H1 (cell line): Measurements from ENCODE around the gene WDR45B. TPM values are rescaled to one million over a fixed set of nuclear protein-coding genes. Genes with fewer than 3 reads are reported as not detected.

Experiments
- CTCF ChIA-PET: fragments of 300-600 bp; sonication (Branson Sonifier 250); formaldehyde crosslinking; loops from one replicate; lab custom pipeline; 2021; ENCODE audit not compliant: partially characterized antibody; lab: Charles Lee
- POLR2A ChIA-PET: fragments of 300-600 bp; sonication (Branson Sonifier 250); formaldehyde crosslinking; loops from one replicate; lab custom pipeline; 2021; ENCODE audit warnings: inconsistent platforms; ENCODE audit not compliant: partially characterized antibody; lab: Charles Lee
- DNase-seq, 2 experiments: peaks; one replicate each; pipeline versions ENCODE4 v3.0.0 to v3.0.0-alpha.2; 2010 to 2022; ENCODE audit warnings: low spot score in 2 of 2, low read depth in 1 of 2, mixed read lengths in 1 of 2
- FAIRE-seq: peaks from 2 replicates; lab custom pipeline; 2011; peaks lifted over from hg19 to GRCh38; lab: Jason Lieb, UNC
- H2AFZ ChIP-seq: 2 replicates; pipeline ENCODE4 v1.8.1; 2012; ENCODE audit warnings: low read length, inconsistent platforms
- H2AK5ac ChIP-seq: 2 replicates; pipeline ENCODE4 v1.6.1; 2013; ENCODE audit warnings: low read depth, low read length
- H2BK120ac ChIP-seq: replicated peaks from 2 replicates; pipeline ENCODE3; 2013; ENCODE audit warnings: low read depth, low read length, inconsistent platforms
- H2BK12ac ChIP-seq: 2 replicates; pipeline ENCODE4 v1.6.1; 2013; ENCODE audit warnings: low read depth, low read length
- H2BK15ac ChIP-seq: 2 replicates; pipeline ENCODE4 v1.6.1; 2013; ENCODE audit warnings: low read length
- H2BK20ac ChIP-seq: 2 replicates; pipeline ENCODE4 v1.6.1; 2013; ENCODE audit warnings: low read length
- H2BK5ac ChIP-seq: 2 replicates; pipeline ENCODE4 v1.6.1; 2013; ENCODE audit warnings: low read depth, low read length
- H3K14ac ChIP-seq: 2 replicates; pipeline ENCODE4 v1.6.1; 2013; ENCODE audit warnings: inconsistent platforms; ENCODE audit not compliant: insufficient read length
- H3K18ac ChIP-seq: 2 replicates; pipeline ENCODE4 v1.6.1; 2013; ENCODE audit warnings: low read length; ENCODE audit errors: extremely low read depth
- H3K23ac ChIP-seq: 2 replicates; pipeline ENCODE4 v1.6.1; 2013; ENCODE audit warnings: inconsistent platforms; ENCODE audit not compliant: insufficient read length
- H3K23me2 ChIP-seq: 2 replicates; pipeline ENCODE4 v1.6.1; 2013; ENCODE audit warnings: low read depth, low read length
- H3K27ac ChIP-seq: 2 replicates; pipeline ENCODE4 v1.6.1; 2011; ENCODE audit warnings: low read depth, low read length, inconsistent platforms
- H3K27me3 ChIP-seq, 4 experiments: replicated peaks in 1 of 4; 1 replicate in 1 of 4; 2 replicates in 3 of 4; pipeline versions ENCODE4 v1.6.1 to v1.8.1; 2011 to 2013; ENCODE audit warnings: low read length in 3 of 4, mild to moderate bottlenecking in 3 of 4, inconsistent platforms in 2 of 4, mixed read lengths in 2 of 4, moderate library complexity in 1 of 4; ENCODE audit not compliant: control insufficient read depth in 3 of 4, insufficient read depth in 3 of 4; ENCODE audit errors: extremely low read depth in 1 of 4
- H3K36me3 ChIP-seq, 4 experiments: 2 replicates each; pipeline versions ENCODE4 v1.6.1 to v1.8.1; 2011 to 2013; ENCODE audit warnings: mild to moderate bottlenecking in 4 of 4, low read length in 3 of 4, moderate library complexity in 2 of 4, control low read depth in 1 of 4, inconsistent platforms in 1 of 4; ENCODE audit not compliant: insufficient read depth in 4 of 4, control insufficient read depth in 2 of 4
- H3K4ac ChIP-seq: replicated peaks from 2 replicates; pipeline ENCODE3; 2013; ENCODE audit warnings: low read length, low read depth, mixed read lengths, inconsistent platforms; ENCODE audit not compliant: insufficient read length
- H3K4me1 ChIP-seq, 4 experiments: replicated peaks in 1 of 4; 1 replicate in 1 of 4; 2 replicates in 3 of 4; pipeline versions ENCODE4 v1.6.1 to v1.8.1; 2011 to 2013; ENCODE audit warnings: low read length in 3 of 4, inconsistent platforms in 2 of 4, mixed read lengths in 1 of 4; ENCODE audit not compliant: insufficient read depth in 4 of 4, control insufficient read depth in 3 of 4
- H3K4me2 ChIP-seq, 2 experiments: 2 replicates each; pipeline versions ENCODE4 v1.6.1 to v1.8.1; 2011 to 2013; ENCODE audit warnings: low read depth in 2 of 2, low read length in 2 of 2, control low read depth in 1 of 2, inconsistent platforms in 1 of 2, mild to moderate bottlenecking in 1 of 2; ENCODE audit not compliant: insufficient read depth in 1 of 2
- H3K4me3 ChIP-seq, 4 experiments: fragments of 200-600, 300-600 bp in 1 of 4; sonication (generic), shearing (Covaris generic), sonication (Bioruptor Twin) in 1 of 4; 2 replicates each; pipeline versions ENCODE4 v1.5.1 to v1.8.1; 2011 to 2016; ENCODE audit warnings: low read length in 4 of 4, low read depth in 3 of 4, control low read depth in 2 of 4, inconsistent platforms in 2 of 4, mild to moderate bottlenecking in 2 of 4, mixed read lengths in 1 of 4, moderate library complexity in 1 of 4; ENCODE audit not compliant: insufficient read depth in 2 of 4; ENCODE audit errors: extremely low read depth in 1 of 4
- H3K56ac ChIP-seq: replicated peaks from 2 replicates; pipeline ENCODE3; 2013; ENCODE audit warnings: low read depth, mild to moderate bottlenecking, mixed read lengths, low read length, inconsistent platforms; ENCODE audit not compliant: insufficient read length
- H3K79me1 ChIP-seq: 2 replicates; pipeline ENCODE4 v1.6.1; 2013; ENCODE audit warnings: low read depth, low read length, control low read depth
- H3K79me2 ChIP-seq, 2 experiments: 2 replicates each; pipeline versions ENCODE4 v1.6.1 to v1.8.1; 2012 to 2013; ENCODE audit warnings: low read length in 2 of 2, mild to moderate bottlenecking in 2 of 2, inconsistent platforms in 1 of 2; ENCODE audit not compliant: insufficient read depth in 2 of 2, control insufficient read depth in 1 of 2
- H3K9ac ChIP-seq, 4 experiments: replicated peaks in 1 of 4; 1 replicate in 1 of 4; 2 replicates in 3 of 4; pipeline versions ENCODE4 v1.6.1 to v1.8.1; 2011 to 2013; ENCODE audit warnings: low read depth in 3 of 4, low read length in 3 of 4, control low read depth in 2 of 4, mild to moderate bottlenecking in 2 of 4, moderate library complexity in 2 of 4, inconsistent platforms in 1 of 4; ENCODE audit errors: extremely low read depth in 1 of 4
- H3K9me3 ChIP-seq, 2 experiments: 2 replicates each; pipeline versions ENCODE4 v1.6.1 to v1.8.1; 2012 to 2013; ENCODE audit warnings: mild to moderate bottlenecking in 2 of 2, moderate library complexity in 2 of 2, control low read depth in 1 of 2, inconsistent platforms in 1 of 2, low read depth in 1 of 2, low read length in 1 of 2, mixed read lengths in 1 of 2; ENCODE audit not compliant: insufficient read depth in 2 of 2
- H4K20me1 ChIP-seq, 2 experiments: replicated peaks in 1 of 2; 2 replicates each; pipeline versions ENCODE3 to v1.8.1; 2011 to 2013; ENCODE audit warnings: inconsistent platforms in 2 of 2, low read length in 2 of 2, mild to moderate bottlenecking in 1 of 2; ENCODE audit not compliant: insufficient read depth in 2 of 2, control insufficient read depth in 1 of 2
- H4K5ac ChIP-seq: 2 replicates; pipeline ENCODE4 v1.6.1; 2013; ENCODE audit warnings: low read length, low read depth, mixed read lengths, inconsistent platforms; ENCODE audit not compliant: insufficient read length
- H4K8ac ChIP-seq: 2 replicates; pipeline ENCODE4 v1.8.0; 2013; ENCODE audit warnings: mild to moderate bottlenecking, moderate library complexity, low read length, inconsistent platforms; ENCODE audit not compliant: insufficient read depth; ENCODE audit errors: extremely low read depth
- H4K91ac ChIP-seq: replicated peaks from 2 replicates; pipeline ENCODE3; 2013; ENCODE audit warnings: low read length, mixed read lengths, inconsistent platforms; ENCODE audit not compliant: insufficient read length
- CBX5 ChIP-seq: fragments of 300-800, 300-1000 bp; sonication (generic); IDR thresholded peaks from 2 replicates; pipeline ENCODE4 v1.7.1; 2016; ENCODE audit warnings: antibody characterized with exemption, low read length, low read depth
- CBX8 ChIP-seq: fragments of 300-800, 300-1000 bp; sonication (generic); IDR thresholded peaks from 2 replicates; pipeline ENCODE4 v1.7.1; 2016; ENCODE audit warnings: low read depth, low read length, borderline replicate concordance
- CTBP2 ChIP-seq: IDR thresholded peaks from 2 replicates; pipeline ENCODE4 v1.7.0; 2011; ENCODE audit warnings: borderline replicate concordance, mild to moderate bottlenecking, moderate library complexity, mixed read lengths, low read length; ENCODE audit not compliant: insufficient read depth, insufficient read length
- EGR1 ChIP-seq: IDR thresholded peaks from 2 replicates; pipeline ENCODE4 v1.6.1; 2011; ENCODE audit warnings: low read depth, low read length, borderline replicate concordance
- MAFK ChIP-seq: IDR thresholded peaks from 2 replicates; pipeline ENCODE4 v1.6.1; 2012; ENCODE audit warnings: low read depth, mild to moderate bottlenecking, improper control_type of control experiment, low read length
- SAP30 ChIP-seq: fragments of 300-600 bp; sonication (generic); IDR thresholded peaks from 2 replicates; pipeline ENCODE4 v1.7.1; 2012; ENCODE audit warnings: low read length, moderate library complexity, mild to moderate bottlenecking, inconsistent platforms; ENCODE audit not compliant: insufficient read depth, insufficient replicate concordance
- SUZ12 ChIP-seq: fragments of 200-600 bp; sonication (generic); IDR thresholded peaks from 2 replicates; pipeline ENCODE4 v1.6.1; 2012; ENCODE audit warnings: mild to moderate bottlenecking, inconsistent platforms, low read length, moderate library complexity, mixed read lengths
- TAF1 ChIP-seq: IDR thresholded peaks from 2 replicates; pipeline ENCODE4 v1.6.1; 2011; ENCODE audit warnings: mild to moderate bottlenecking, low read depth, low read length
- WGBS, 2 experiments: shearing (Covaris generic) in 1 of 2; methylation state at CpG; one replicate each; pipeline versions ENCODE4 v1.1.6 to v1.1.7; 2013 to 2015; ENCODE audit warnings: low lambda C conversion rate in 2 of 2, mixed read lengths in 2 of 2, inconsistent platforms in 1 of 2, low coverage in 1 of 2, missing lambda C conversion rate in 1 of 2; ENCODE audit not compliant: insufficient replicate concordance in 2 of 2, insufficient coverage in 1 of 2, insufficient read length in 1 of 2; ENCODE audit errors: extremely low coverage in 1 of 2, missing lambda C conversion rate in 1 of 2; 5-methylcytosine and 5-hydroxymethylcytosine counted together
- polyA plus RNA-seq, 7 experiments: library from polyadenylated mRNA; depleted of rRNA in 3 of 7; stranded (reverse) in 5 of 7; unstranded in 2 of 7; fragments of >200 nt in 5 of 7; fragments of 200-250 nt in 2 of 7; gene quantifications; 1 replicate in 5 of 7; 2 replicates in 1 of 7; 4 replicates in 1 of 7; pipeline versions ENCODE4 v1.2.1 to v1.2.3, GENCODE V29; 2011 to 2013; ENCODE audit warnings: missing spikeins in 2 of 7, mixed read lengths in 2 of 7
- total RNA-seq: library from RNA; stranded (reverse); fragmentation: NEBNext Ultra II Directional; extraction: Animal tissue kit (Norgen Biotek cat#: 25700); gene quantifications from 2 replicates; pipeline ENCODE4 v1.2.1, GENCODE V29; 2021

The WDR45B gene
- total and polyA plus RNA-seq, 2 of the 8 experiments (the other 6 are each of a cell fraction or from before 2014, with no cell fraction given) = 82.0 to 100 TPM

DNA sequence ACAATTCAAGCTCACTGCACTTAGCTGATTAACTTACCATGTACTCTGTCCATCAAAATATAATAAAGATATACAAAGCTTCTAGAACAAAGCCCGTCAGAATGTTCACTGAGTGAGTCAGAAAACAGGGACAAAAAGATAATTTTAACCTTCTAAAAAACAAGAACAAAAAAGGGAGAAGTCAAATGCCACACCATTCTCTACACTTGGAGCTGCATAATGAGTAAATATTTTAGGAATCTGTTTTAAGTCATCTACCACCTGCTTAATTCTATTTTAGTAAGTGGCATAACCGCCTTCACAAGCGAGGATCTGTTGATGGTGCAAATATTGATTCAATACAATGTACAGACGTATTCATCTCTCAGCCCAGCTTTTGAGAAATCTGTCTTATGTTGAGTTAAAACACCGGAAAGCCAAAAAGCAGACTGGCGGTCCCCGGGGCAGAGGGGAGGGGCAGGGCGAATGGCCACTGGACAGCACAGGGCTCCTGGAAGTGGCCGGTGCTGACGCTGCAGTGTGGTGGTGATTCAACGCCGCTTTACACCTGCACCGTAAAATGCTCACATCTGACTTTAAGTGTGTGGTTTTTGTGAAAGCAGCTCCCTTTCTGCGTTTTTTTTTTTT, 30.1 kb upstream of the WDR45B start:
- no peak overlapping the region for H3K4ac ChIP-seq
- no peak overlapping the region for H2BK120ac ChIP-seq
- peaks cover 0 to 2% of the 10 kb centered on the region in 2 experiments for H4K20me1 ChIP-seq
- H3K18ac ChIP-seq = no peak overlapping the region
- 94% methylated on average over 13 of the region's 14 CpGs; no CpG with 5 or more reads in 1 of the 2 experiments for WGBS, 2 experiments
- no peaks in the 10 kb centered on the region for H3K4me1 ChIP-seq
- H3K79me2 ChIP-seq = no peaks in the 10 kb centered on the region
- no peak overlapping the region for H2AK5ac ChIP-seq
- no peak overlapping the region for H2BK20ac ChIP-seq
- no peak overlapping the region for H3K9ac ChIP-seq
- no peaks in the 10 kb centered on the region for H3K79me1 ChIP-seq
- DNase-seq (no peak), FAIRE-seq (no peak)
- no peaks in the 10 kb centered on the region for H3K27me3 ChIP-seq
- ChIA-PET CTCF (interaction anchor here (0.6 to 6.5 kb wide), 16 partner anchors 10 to 327 kb away, joined by 3 to 50 read pairs (median 5); no protein-coding TSS in a partner anchor), POLR2A (interaction anchor here (0.6 to 1.6 kb wide), 4 partner anchors 10 to 39 kb away, joined by 3 to 4 read pairs (median 3); partner anchors contain the start of gene FN3KRP)
- no peaks in the 10 kb centered on the region for H3K36me3 ChIP-seq
- H3K27ac ChIP-seq = no peak overlapping the region
- H4K5ac ChIP-seq = no peak overlapping the region
- no peak overlapping the region for H3K4me2 ChIP-seq
- no peak overlapping the region for H4K8ac ChIP-seq
- no peak overlapping the region for H4K91ac ChIP-seq
- no peak overlapping the region for H3K4me3 ChIP-seq
- no peak overlapping the region for H3K14ac ChIP-seq
- H2AFZ ChIP-seq = no peak overlapping the region
- H2BK5ac ChIP-seq = no peak overlapping the region
- H3K23me2 ChIP-seq = no peaks in the 10 kb centered on the region
- H3K9me3 ChIP-seq = peaks cover 2% of the 10 kb centered on the region in 2 experiments; a peak in 2 of 4 replicates
- H2BK15ac ChIP-seq = no peak overlapping the region
- TF ChIP-seq CBX5 (no peak), EGR1 (no peak), SUZ12 (no peak), MAFK (no peak), TAF1 (no peak), CBX8 (no peak), SAP30 (no peak), CTBP2 (no peak)
- TF ChIP-seq, all 59 proteins: peak for 0
- Histone ChIP-seq H3K56ac (no peak overlapping the region), H3K23ac (no peak overlapping the region), H2BK12ac (no peak overlapping the region)
